ENCODE measurements around the gene MAP7D1. TPM values are rescaled to one million over a fixed set of nuclear protein-coding genes. Genes with fewer than 3 reads are reported as not detected.

Gene MAP7D1
- total RNA-seq, 2 experiments from 2014 or later: 138 to 143 TPM

DNA sequence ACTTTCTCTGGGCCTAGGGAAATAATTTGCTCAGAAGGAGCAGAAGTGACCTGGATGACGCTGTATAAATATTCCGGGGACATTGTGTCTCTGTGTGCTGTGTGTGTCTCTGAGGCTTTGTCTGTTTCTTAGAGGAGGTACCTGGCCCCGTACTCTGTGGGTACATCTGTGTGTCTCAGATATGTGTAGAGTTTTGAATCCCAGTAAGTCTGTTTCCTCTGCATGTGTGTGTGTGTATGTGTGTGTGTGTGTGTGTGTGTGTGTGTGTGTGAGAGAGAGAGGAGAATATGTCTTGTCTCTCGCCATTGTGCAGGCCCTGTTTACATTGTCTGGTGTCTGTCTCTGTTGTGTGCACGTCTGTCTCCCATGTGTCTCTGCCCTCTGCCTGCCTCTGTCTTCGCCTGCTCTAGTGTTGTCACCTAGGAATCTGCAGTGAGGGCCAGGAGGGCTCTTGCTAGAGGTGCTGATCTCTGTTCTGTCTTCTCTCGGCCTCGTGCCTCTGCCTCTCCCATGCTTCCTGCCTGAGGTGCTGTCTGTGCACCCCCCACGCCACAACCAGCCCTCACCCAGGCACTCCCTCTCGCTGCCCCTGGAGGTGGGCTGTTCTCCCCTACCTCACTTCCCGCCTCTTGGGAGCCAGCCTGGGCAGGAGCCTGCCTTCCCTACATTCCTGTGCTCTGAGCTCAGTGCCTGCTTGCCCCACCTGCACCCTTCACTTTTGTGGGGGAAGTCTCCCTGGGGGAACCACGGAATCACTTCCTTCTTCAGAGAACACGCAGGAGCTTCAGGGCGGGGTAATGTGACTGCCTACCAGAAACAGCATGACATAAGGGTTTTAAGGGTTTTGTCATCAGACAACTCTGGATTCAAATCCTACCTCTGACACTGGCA, 5.9 kb downstream of the MAP7D1 start:
- peak overlapping the region; percentile 72 for H3K4me3 Mint-ChIP-seq
- peaks cover 24% of the 10 kb centered on the region for H3K36me3 Mint-ChIP-seq
- H3K4me1 Mint-ChIP-seq (ENCODE audit: low read depth): peaks cover 66% of the 10 kb centered on the region
- intact Hi-C loops (cut with micrococcal nuclease): loop anchor here (1.0 kb wide), 2 partner anchors 13 to 26 kb away; partner anchors contain the start of gene TRAPPC3
- ChIA-PET CTCF (interaction anchor here (0.6 to 7.0 kb wide), 17 partner anchors 11 to 1326 kb away, joined by 3 to 110 read pairs (median 3); partner anchors contain the start of genes AGO1, THRAP3 and TRAPPC3), POLR2A (interaction anchor here (1.0 to 4.6 kb wide), 6 partner anchors 12 to 162 kb away, joined by 3 to 69 read pairs (median 6); partner anchors contain the start of genes THRAP3 and TRAPPC3)
- no peaks in the 10 kb centered on the region for H3K9me3 Mint-ChIP-seq
- H3K27me3 Mint-ChIP-seq: no peaks in the 10 kb centered on the region
- peak overlapping the region; percentile 95 for H3K27ac Mint-ChIP-seq
- peak; percentile 65 for DNase-seq

DNA sequence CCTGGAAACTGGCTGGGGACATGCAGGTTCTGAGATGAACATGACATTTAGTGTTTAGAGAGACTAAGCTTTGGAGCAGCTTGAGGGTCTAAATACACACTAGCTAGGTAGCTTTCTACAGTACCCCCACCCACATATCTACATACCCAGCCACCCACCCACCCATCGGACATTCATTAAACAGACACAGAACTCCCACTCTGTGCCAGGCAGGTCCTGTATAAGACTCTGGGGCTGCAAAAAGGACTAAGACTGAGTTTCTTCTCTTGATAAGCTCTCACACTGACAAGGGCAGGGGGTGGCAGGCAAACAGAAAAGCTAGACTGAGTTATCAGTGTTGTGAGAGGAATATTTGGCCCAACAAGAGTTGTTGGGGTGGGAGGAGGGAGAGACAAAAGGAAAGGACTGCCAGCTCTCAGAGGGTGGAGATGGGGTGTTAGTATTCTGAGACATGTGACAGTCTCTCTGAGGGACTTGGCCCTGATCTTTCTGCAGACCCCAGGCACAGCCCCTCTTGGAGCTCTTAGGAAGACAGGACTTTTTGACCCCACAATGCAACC, 6.8 kb downstream of the MAP7D1 start:
- ChIA-PET CTCF (interaction anchor here (0.7 to 7.0 kb wide), 9 partner anchors 12 to 1325 kb away, joined by 3 to 110 read pairs (median 11); partner anchors contain the start of genes THRAP3 and TRAPPC3), POLR2A (interaction anchor here (1.0 to 4.6 kb wide), 4 partner anchors 12 to 161 kb away, joined by 3 to 69 read pairs (median 19); partner anchors contain the start of genes THRAP3 and TRAPPC3)
- Mint-ChIP-seq H3K4me1 (ENCODE audit: low read depth) (peaks cover 67% of the 10 kb centered on the region), H3K9me3 (no peaks in the 10 kb centered on the region), H3K4me3 (peak overlapping the region; percentile 72), H3K36me3 (peaks cover 27% of the 10 kb centered on the region), H3K27ac (peak overlapping the region; percentile 95), H3K27me3 (no peaks in the 10 kb centered on the region)
- intact Hi-C loops (cut with micrococcal nuclease): no loop called here
- no peak for DNase-seq

DNA sequence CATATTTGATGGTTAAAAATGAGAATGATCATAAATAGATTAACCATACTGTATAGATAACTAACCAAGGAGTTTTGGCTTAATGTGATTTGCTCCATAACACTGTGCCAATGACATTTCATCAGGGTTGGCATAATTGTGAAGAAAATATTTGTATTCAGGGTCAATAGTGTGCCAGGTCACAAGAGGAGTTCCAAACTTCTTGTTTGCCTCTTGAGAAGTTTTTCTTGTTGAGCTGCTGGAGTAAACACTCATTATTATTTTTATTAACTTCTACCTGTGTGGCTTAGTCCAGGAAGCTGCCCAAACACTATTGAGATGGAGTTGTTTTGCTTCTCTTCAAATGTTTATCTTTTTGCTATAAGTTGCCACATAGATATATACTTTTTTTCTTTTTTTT, 7.5 kb downstream of the MAP7D1 start:
- no peaks in the 10 kb centered on the region for H3K9me3 Mint-ChIP-seq
- ChIA-PET CTCF (interaction anchor here (0.6 to 7.0 kb wide), 4 partner anchors 13 to 169 kb away, joined by 3 to 110 read pairs (median 31); partner anchors contain the start of gene TRAPPC3), POLR2A (interaction anchor here (1.0 to 4.6 kb wide), 3 partner anchors 13 to 61 kb away, joined by 3 to 69 read pairs (median 35); partner anchors contain the start of genes THRAP3 and TRAPPC3)
- peaks cover 26% of the 10 kb centered on the region for H3K36me3 Mint-ChIP-seq
- DNase-seq: no peak
- H3K27me3 Mint-ChIP-seq: no peaks in the 10 kb centered on the region
- H3K27ac Mint-ChIP-seq: no peak overlapping the region
- peaks cover 63% of the 10 kb centered on the region for H3K4me1 Mint-ChIP-seq (ENCODE audit: low read depth)
- intact Hi-C loops (cut with micrococcal nuclease): no loop called here
- H3K4me3 Mint-ChIP-seq: no peak overlapping the region

DNA sequence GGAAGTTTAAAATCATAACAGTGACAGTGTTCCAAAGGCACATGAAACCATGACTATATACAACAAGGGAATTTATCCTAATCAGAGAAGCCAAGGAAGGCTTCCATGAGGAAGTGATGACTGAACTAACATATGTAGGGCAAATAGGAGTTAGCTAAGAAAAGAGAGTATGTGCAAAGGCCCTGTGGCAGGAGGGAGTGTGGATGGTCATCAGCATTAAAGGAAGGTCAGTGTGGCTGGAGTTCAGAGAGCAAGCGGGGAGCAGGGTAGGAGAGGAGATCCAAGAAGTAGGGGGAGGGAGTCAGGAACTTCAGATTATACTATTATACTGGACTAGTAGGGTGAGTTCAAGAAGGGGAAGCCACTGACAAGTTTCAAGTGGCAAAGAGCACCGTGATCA, 8.4 kb downstream of the MAP7D1 start:
- no peaks in the 10 kb centered on the region for H3K27me3 Mint-ChIP-seq
- no peaks in the 10 kb centered on the region for H3K9me3 Mint-ChIP-seq

DNA sequence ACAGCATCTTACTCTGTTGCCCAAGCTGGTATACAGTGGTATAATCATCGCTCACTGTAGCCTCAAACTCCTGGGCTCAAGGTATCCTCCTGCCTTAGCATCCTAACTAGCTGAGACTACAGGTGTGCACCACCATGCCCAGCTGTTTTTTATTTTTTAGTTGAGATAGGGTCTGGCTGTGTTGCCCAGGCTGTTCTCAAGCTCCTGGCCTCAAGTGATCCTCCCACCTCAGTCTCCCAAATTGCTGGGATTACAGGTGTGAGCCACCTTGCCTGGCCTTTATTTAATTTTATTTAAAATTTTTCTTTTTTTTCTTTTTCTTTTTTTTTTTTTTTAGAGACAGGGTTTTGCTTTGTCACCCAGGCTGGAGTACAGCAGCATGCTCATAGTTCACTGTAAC, 9.2 kb downstream of the MAP7D1 start:
- no peak overlapping the region for H3K27ac Mint-ChIP-seq
- POLR2A ChIA-PET: interaction anchor here (1.0 kb wide), 1 partner anchor 15 kb away, joined by 4 read pairs; no protein-coding TSS in a partner anchor
- H3K9me3 Mint-ChIP-seq: no peaks in the 10 kb centered on the region
- H3K27me3 Mint-ChIP-seq: no peaks in the 10 kb centered on the region
- H3K4me3 Mint-ChIP-seq: no peak overlapping the region
- peaks cover 21% of the 10 kb centered on the region for H3K36me3 Mint-ChIP-seq
- CTCF ChIA-PET: interaction anchor here (2.5 to 7.0 kb wide), 2 partner anchors 15 to 23 kb away, joined by 9 to 110 read pairs; partner anchors contain the start of gene TRAPPC3
- no peak for DNase-seq
- H3K4me1 Mint-ChIP-seq (ENCODE audit: low read depth): peaks cover 51% of the 10 kb centered on the region
- intact Hi-C loops (cut with micrococcal nuclease): no loop called here

More for the DNA sequence above, 8.4 kb downstream of the MAP7D1 start:
- H3K4me3 Mint-ChIP-seq: no peak overlapping the region
- intact Hi-C loops (cut with micrococcal nuclease): no loop called here
- peak overlapping the region; percentile 0 for H3K27ac Mint-ChIP-seq
- H3K36me3 Mint-ChIP-seq: peaks cover 23% of the 10 kb centered on the region
- H3K4me1 Mint-ChIP-seq (ENCODE audit: low read depth): peaks cover 58% of the 10 kb centered on the region
- ChIA-PET POLR2A (no interaction called here), CTCF (interaction anchor here (0.6 to 7.0 kb wide), 3 partner anchors 14 to 168 kb away, joined by 3 to 110 read pairs (median 39); partner anchors contain the start of gene TRAPPC3)
- DNase-seq: no peak

DNA sequence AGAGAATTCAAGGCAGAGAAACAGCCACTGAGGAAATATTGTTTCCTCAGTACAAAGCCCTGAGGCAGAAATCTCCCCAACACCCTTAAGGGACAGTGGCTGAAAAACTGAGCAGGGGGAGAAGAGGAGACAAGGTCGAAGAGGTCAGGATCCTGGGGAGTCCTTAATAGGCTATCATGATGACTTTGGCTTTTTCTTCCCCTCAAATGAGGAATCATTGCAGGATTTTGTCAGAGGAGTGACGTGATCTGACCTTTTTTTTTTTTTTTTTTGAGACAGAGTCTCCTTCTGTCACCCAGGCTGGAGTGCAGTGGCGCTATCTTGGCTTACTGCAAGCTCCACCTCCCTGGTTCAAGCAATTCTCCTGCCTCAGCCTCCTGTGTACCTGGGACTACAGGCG, 10.2 kb downstream of the MAP7D1 start:
- H3K4me1 Mint-ChIP-seq (ENCODE audit: low read depth): peaks cover 48% of the 10 kb centered on the region
- CTCF ChIA-PET: interaction anchor here (2.5 kb wide), 1 partner anchor 22 kb away, joined by 9 read pairs; no protein-coding TSS in a partner anchor
- peaks cover 19% of the 10 kb centered on the region for H3K36me3 Mint-ChIP-seq
- intact Hi-C loops (cut with micrococcal nuclease): no loop called here
- POLR2A ChIA-PET: interaction anchor here (0.6 kb wide), 1 partner anchor 60 kb away, joined by 4 read pairs; no protein-coding TSS in a partner anchor
- H3K4me3 Mint-ChIP-seq: no peak overlapping the region
- no peaks in the 10 kb centered on the region for H3K27me3 Mint-ChIP-seq
- no peak for DNase-seq
- H3K9me3 Mint-ChIP-seq: no peaks in the 10 kb centered on the region
- peak overlapping the region; percentile 18 for H3K27ac Mint-ChIP-seq

DNA sequence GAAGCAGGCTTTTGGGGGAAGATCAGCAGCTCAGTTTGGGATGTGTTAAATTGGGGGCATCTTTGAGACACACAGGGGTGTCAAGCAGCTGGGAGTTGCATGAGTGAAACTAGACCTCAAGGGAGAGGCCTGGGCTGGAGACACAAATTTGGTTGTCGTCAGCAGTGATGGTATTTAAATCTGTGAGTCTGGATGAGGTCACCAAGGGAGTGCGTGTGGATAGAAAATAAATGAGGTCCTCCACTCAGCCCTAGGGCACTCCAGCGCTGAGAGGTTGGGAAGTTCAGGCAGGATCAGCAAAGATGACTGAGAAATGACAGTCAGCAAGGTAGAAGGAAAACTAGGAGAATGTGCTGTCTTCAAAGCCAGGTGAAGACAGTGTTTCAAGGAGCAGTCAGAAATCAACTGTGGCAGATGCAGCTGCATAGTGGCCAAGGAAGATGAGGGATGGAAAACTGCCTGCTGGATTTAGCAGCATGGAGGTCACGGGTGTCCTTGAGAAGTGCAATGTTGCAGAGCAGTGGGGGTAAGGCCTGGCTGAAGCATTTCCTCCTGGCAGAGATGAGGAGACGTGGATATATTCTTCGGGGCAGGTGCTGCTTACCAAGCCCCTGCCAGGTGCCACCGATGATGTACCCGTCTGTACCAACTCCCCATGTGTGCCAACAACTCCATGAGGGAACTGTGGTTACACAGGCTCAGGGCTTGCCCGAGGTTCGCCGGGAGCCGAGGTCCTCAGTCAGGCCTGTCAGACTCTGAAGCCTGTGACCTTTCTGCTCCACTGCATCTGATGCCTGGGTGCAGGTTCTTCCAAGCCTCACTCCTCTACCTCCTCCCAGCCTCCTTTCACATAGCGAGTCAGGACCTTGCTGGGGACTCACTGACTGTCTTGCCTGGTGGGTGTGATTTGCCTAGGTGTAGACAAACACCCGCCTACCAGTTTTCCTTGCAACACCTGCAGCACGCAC, 11.3 kb downstream of the MAP7D1 start:
- no peaks in the 10 kb centered on the region for H3K9me3 Mint-ChIP-seq
- H3K4me3 Mint-ChIP-seq: no peak overlapping the region
- ChIA-PET CTCF (interaction anchor here (0.6 to 2.5 kb wide), 3 partner anchors 21 to 715 kb away, joined by 3 to 9 read pairs (median 3); no protein-coding TSS in a partner anchor), POLR2A (interaction anchor here (0.6 kb wide), 1 partner anchor 59 kb away, joined by 4 read pairs; no protein-coding TSS in a partner anchor)
- H3K27me3 Mint-ChIP-seq: no peaks in the 10 kb centered on the region
- DNase-seq: no peak
- peaks cover 40% of the 10 kb centered on the region for H3K4me1 Mint-ChIP-seq (ENCODE audit: low read depth)
- H3K36me3 Mint-ChIP-seq: peaks cover 26% of the 10 kb centered on the region
- intact Hi-C loops (cut with micrococcal nuclease): no loop called here
- H3K27ac Mint-ChIP-seq: peak overlapping the region; percentile 31

DNA sequence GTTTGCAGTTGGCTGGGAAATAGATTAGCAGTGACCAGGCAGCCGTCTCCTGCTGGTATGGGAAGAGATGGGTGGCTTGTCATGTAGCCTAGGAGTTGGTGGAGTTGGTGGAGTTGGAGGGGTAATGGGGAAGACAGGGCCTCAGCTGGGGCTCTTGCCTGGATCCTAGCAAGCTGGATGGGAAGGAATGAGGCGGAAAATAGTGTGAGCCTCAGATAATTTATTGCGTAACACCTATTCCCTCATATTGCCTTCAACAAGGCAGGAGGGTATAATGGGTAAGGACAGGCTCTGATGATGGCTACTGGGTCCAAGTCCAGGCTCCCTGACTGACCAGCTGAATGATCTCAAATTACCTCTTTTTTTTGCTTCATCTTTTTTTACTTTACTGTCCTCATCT, 12.6 kb downstream of the MAP7D1 start:
- intact Hi-C loops (cut with micrococcal nuclease): no loop called here
- H3K27ac Mint-ChIP-seq: no peak overlapping the region
- DNase-seq: no peak
- H3K27me3 Mint-ChIP-seq: no peaks in the 10 kb centered on the region
- peaks cover 36% of the 10 kb centered on the region for H3K36me3 Mint-ChIP-seq
- H3K4me3 Mint-ChIP-seq: no peak overlapping the region
- no peaks in the 10 kb centered on the region for H3K9me3 Mint-ChIP-seq
- ChIA-PET CTCF (no interaction called here), POLR2A (no interaction called here)
- peaks cover 34% of the 10 kb centered on the region for H3K4me1 Mint-ChIP-seq (ENCODE audit: low read depth)

DNA sequence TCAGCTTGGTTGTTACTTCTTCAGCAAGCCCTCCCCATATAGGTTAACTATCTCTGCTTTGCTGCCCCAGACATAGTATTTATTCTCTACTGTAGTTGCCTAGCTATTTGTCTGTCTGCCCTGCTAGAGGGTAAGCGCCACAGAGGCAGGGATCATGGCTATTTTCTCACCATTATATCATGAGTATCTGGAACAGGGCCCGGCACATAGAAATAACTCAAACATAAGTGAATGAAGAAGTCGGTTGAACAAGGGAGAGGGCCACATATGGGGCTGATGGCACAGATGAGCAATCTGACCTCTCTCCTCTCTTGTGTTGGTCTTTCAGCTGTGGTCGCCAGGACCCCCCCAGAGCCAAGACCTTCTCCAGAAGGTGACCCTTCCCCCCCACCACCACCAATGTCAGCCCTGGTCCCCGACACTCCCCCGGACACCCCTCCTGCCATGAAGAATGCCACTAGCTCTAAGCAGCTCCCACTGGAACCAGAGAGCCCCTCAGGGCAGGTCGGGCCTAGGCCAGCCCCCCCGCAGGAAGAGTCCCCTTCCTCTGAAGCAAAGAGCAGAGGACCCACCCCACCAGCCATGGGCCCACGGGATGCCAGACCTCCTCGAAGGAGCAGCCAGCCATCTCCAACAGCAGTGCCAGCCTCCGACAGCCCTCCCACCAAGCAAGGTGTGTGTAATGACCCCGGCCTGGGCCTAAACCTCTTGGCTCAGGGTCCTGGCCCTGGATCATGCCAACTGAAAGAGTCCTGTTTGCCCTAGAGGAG, 14.9 kb downstream of the MAP7D1 start:
- CTCF ChIA-PET: interaction anchor here (0.8 to 3.0 kb wide), 4 partner anchors 17 to 115 kb away, joined by 3 to 10 read pairs (median 5); partner anchors contain the start of gene TRAPPC3
- Mint-ChIP-seq H3K27me3 (no peaks in the 10 kb centered on the region), H3K27ac (no peak overlapping the region), H3K9me3 (no peaks in the 10 kb centered on the region), H3K4me3 (no peak overlapping the region), H3K4me1 (ENCODE audit: low read depth) (peaks cover 24% of the 10 kb centered on the region), H3K36me3 (peaks cover 33% of the 10 kb centered on the region)
- no peak for DNase-seq
- POLR2A ChIA-PET: no interaction called here
- intact Hi-C loops (cut with micrococcal nuclease): no loop called here

DNA sequence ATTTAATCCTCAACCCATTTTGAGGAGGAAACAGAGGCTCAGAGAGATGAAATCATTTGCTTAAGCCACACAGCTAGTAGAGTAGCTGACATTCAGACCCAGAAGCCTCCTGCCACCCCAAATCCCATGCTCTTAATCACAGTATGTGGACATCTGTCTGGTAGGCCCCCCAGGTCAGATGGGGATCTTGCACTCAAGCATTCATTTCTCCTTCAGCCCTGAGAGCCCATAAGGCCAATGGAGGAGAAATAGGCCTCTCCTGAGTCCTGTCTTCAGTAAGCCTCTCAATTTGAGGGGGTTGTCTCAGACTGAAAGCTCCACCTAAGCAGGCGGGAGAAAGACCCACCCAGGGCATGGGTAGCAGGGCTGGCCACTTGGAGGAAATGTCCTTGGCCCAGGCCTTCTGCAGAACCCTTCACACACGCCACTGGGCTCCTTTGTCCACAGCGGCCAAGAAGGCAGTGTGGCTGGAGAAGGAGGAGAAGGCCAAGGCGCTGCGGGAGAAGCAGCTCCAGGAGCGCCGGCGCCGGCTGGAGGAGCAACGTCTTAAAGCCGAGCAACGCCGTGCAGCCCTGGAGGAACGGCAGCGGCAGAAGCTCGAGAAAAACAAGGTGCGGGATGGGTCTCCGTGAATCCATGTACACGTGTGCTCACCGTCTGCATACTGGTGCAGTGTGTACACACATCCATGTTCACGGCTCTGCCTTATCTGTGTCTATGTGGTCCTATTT, 16.2 kb downstream of the MAP7D1 start:
- Mint-ChIP-seq H3K9me3 (no peaks in the 10 kb centered on the region), H3K4me3 (no peak overlapping the region), H3K4me1 (ENCODE audit: low read depth) (peaks cover 12% of the 10 kb centered on the region), H3K27ac (peak overlapping the region; percentile 68), H3K36me3 (peaks cover 26% of the 10 kb centered on the region), H3K27me3 (no peaks in the 10 kb centered on the region)
- intact Hi-C loops (cut with micrococcal nuclease): no loop called here
- ChIA-PET CTCF (interaction anchor here (1.6 to 3.0 kb wide), 2 partner anchors 22 to 23 kb away, joined by 6 to 10 read pairs; partner anchors contain the start of gene TRAPPC3), POLR2A (no interaction called here)
- no peak for DNase-seq
